ENCODE measurements around the gene COL21A1.

GRCh38 chr6:56241124-56241802, 6.1 kb downstream of the COL21A1 start:
- no peak for TF ChIP-seq GTF2F1 (IDR thresholded peaks at IDR 0.05; ENCODE audit: low read length)
- TF ChIP-seq ATF6 (CRISPR knock-in tag; conservative IDR thresholded peaks at IDR 0.05) = no peak
- no peak for TF ChIP-seq CTCF (CRISPR knock-in tag; IDR thresholded peaks at IDR 0.05)
- no peak for TF ChIP-seq CENPX (CRISPR knock-in tag; IDR thresholded peaks at IDR 0.05)
- no peak for TF ChIP-seq HDAC2 (CRISPR knock-in tag; IDR thresholded peaks at IDR 0.05)

Data from HepG2 (cell line).